Suprapubic skin (tissue), 4 donors: Measurements from ENCODE around the gene SLC10A6. TPM values are rescaled to one million over a fixed set of nuclear protein-coding genes. Genes with fewer than 3 reads are reported as not detected.

Source experiments
- DNase-seq, 2 donors: peaks; one replicate each; pipeline ENCODE4 v3.0.0-alpha.2; 2019; ENCODE audit warnings: low spot score in 2 of 2
- H3K27ac ChIP-seq: fragments of 200-600 bp; sonication (generic); one replicate; pipeline ENCODE4 v1.5.1; 2019
- H3K27me3 ChIP-seq: fragments of 200-600 bp; sonication (generic); one replicate; pipeline ENCODE4 v1.5.1; 2019
- H3K36me3 ChIP-seq: fragments of 200-600 bp; sonication (generic); one replicate; pipeline ENCODE4 v1.5.1; 2019
- H3K4me1 ChIP-seq: fragments of 200-600 bp; sonication (generic); one replicate; pipeline ENCODE4 v1.5.1; 2019
- H3K4me3 ChIP-seq: fragments of 200-600 bp; sonication (generic); one replicate; pipeline ENCODE4 v1.5.1; 2019; ENCODE audit warnings: mild to moderate bottlenecking
- H3K9me3 ChIP-seq: fragments of 200-600 bp; sonication (generic); one replicate; pipeline ENCODE4 v1.5.1; 2019
- CTCF ChIP-seq, 2 donors: fragments of 200-600 bp in 1 of 2; fragments of 450-650 bp in 1 of 2; sonication (generic) in 1 of 2; IDR thresholded peaks; one replicate each; pipeline ENCODE4 v1.5.1; 2016 to 2019; ENCODE audit warnings: antibody characterized with exemption in 2 of 2, mild to moderate bottlenecking in 1 of 2, moderate library complexity in 1 of 2
- EP300 ChIP-seq: sonication (generic); formaldehyde crosslinking; IDR thresholded peaks from one replicate; pipeline ENCODE4 v1.6.1; 2017; ENCODE audit warnings: antibody characterized with exemption
- POLR2A ChIP-seq, 2 donors: fragments of 450-650 bp; IDR thresholded peaks; one replicate each; pipeline ENCODE4 v1.6.1; 2017; ENCODE audit warnings: antibody characterized with exemption in 2 of 2, mild to moderate bottlenecking in 2 of 2, moderate library complexity in 2 of 2
- POLR2AphosphoS5 ChIP-seq, 3 donors: sonication (generic); formaldehyde crosslinking; IDR thresholded peaks; one replicate each; pipeline ENCODE4 v1.6.1; 2017; ENCODE audit warnings: antibody characterized with exemption in 3 of 3
- WGBS: methylation state at CpG from one replicate; pipeline ENCODE4 v1.1.5; 2018; 5-methylcytosine and 5-hydroxymethylcytosine counted together
- total RNA-seq, 4 donors: library from RNA; depleted of rRNA; stranded (reverse); fragments of >200 nt; gene quantifications; one replicate each; pipeline ENCODE4 v1.1.0, GENCODE V29; 2016

SLC10A6 gene
- total RNA-seq, 4 donors from 2014 or later: 60.7 to 113 (median 98.3) TPM

GRCh38 chr4:86815653-86816052 is 33.5 kb downstream of the SLC10A6 start:
- 85% methylated on average over 1 of the region's 1 CpG for WGBS
- Histone ChIP-seq H3K9me3 (peaks cover 4% of the 10 kb centered on the region), H3K4me1 (peaks cover 20% of the 10 kb centered on the region), H3K4me3 (no peak overlapping the region), H3K27ac (peak overlapping the region; percentile 84), H3K27me3 (no peaks in the 10 kb centered on the region), H3K36me3 (peaks cover 34% of the 10 kb centered on the region)
- no peak for TF ChIP-seq EP300
- TF ChIP-seq POLR2AphosphoS5 (IDR thresholded peaks at IDR 0.05): no peak
- no peak for TF ChIP-seq POLR2A (IDR thresholded peaks at IDR 0.05)
- no peak for TF ChIP-seq CTCF (IDR thresholded peaks at IDR 0.05)
- no peak for DNase-seq

- no peak overlapping the region for H3K4me3 ChIP-seq
Observed at GRCh38 chr4:86810847-86811246, 38.3 kb downstream of the SLC10A6 start.

GRCh38 chr4:86809809-86810208 is 39.4 kb downstream of the SLC10A6 start:
- Histone ChIP-seq H3K4me3 (no peak overlapping the region), H3K27ac (no peak overlapping the region), H3K9me3 (no peaks in the 10 kb centered on the region), H3K36me3 (peaks cover 44% of the 10 kb centered on the region), H3K27me3 (no peaks in the 10 kb centered on the region), H3K4me1 (no peaks in the 10 kb centered on the region)
- WGBS: 82% methylated on average over 3 of the region's 3 CpGs
- no peak for DNase-seq
- TF ChIP-seq POLR2AphosphoS5 (IDR thresholded peaks at IDR 0.05) (no peak), CTCF (IDR thresholded peaks at IDR 0.05) (no peak), EP300 (no peak), POLR2A (IDR thresholded peaks at IDR 0.05) (no peak)

More at GRCh38 chr4:86810847-86811246, 38.3 kb downstream of the SLC10A6 start:
- no peak for TF ChIP-seq EP300
- H3K27ac ChIP-seq: no peak overlapping the region
- peaks cover 4% of the 10 kb centered on the region for H3K9me3 ChIP-seq
- peaks cover 53% of the 10 kb centered on the region for H3K36me3 ChIP-seq
- peaks cover 2% of the 10 kb centered on the region for H3K4me1 ChIP-seq
- 87% methylated on average over 3 of the region's 3 CpGs for WGBS
- no peaks in the 10 kb centered on the region for H3K27me3 ChIP-seq
- no peak for DNase-seq

GRCh38 chr4:86791126-86791525 is 58.1 kb downstream of the SLC10A6 start:
- Histone ChIP-seq H3K9me3 (peaks cover 3% of the 10 kb centered on the region), H3K4me1 (no peaks in the 10 kb centered on the region), H3K27ac (no peak overlapping the region), H3K27me3 (no peaks in the 10 kb centered on the region), H3K4me3 (no peak overlapping the region), H3K36me3 (peaks cover 43% of the 10 kb centered on the region)
- no peak for DNase-seq
- TF ChIP-seq CTCF (IDR thresholded peaks at IDR 0.05) (no peak), POLR2AphosphoS5 (IDR thresholded peaks at IDR 0.05) (no peak), POLR2A (IDR thresholded peaks at IDR 0.05) (no peak), EP300 (no peak)
- WGBS: 89% methylated on average over 3 of the region's 8 CpGs

- 93% methylated on average over 2 of the region's 2 CpGs for WGBS
- Histone ChIP-seq H3K27ac (no peak overlapping the region), H3K9me3 (no peaks in the 10 kb centered on the region), H3K27me3 (no peaks in the 10 kb centered on the region), H3K36me3 (peaks cover 54% of the 10 kb centered on the region), H3K4me1 (no peaks in the 10 kb centered on the region), H3K4me3 (no peak overlapping the region)
- DNase-seq: no peak
- TF ChIP-seq POLR2AphosphoS5 (IDR thresholded peaks at IDR 0.05) (no peak), EP300 (no peak), CTCF (IDR thresholded peaks at IDR 0.05) (no peak), POLR2A (IDR thresholded peaks at IDR 0.05) (no peak)
Observed at GRCh38 chr4:86788826-86789225, 60.4 kb downstream of the SLC10A6 start.

- Histone ChIP-seq H3K9me3 (no peaks in the 10 kb centered on the region), H3K27ac (no peak overlapping the region)
- 94% methylated on average over 4 of the region's 4 CpGs for WGBS
Observed at GRCh38 chr4:86778175-86778574, 71.0 kb downstream of the SLC10A6 start.

More at GRCh38 chr4:86778175-86778574, 71.0 kb downstream of the SLC10A6 start:
- TF ChIP-seq POLR2AphosphoS5 (IDR thresholded peaks at IDR 0.05) (no peak), EP300 (no peak), POLR2A (IDR thresholded peaks at IDR 0.05) (no peak), CTCF (IDR thresholded peaks at IDR 0.05) (no peak)
- Histone ChIP-seq H3K4me3 (no peak overlapping the region), H3K36me3 (peaks cover 39% of the 10 kb centered on the region), H3K27me3 (no peaks in the 10 kb centered on the region), H3K4me1 (no peaks in the 10 kb centered on the region)
- DNase-seq: no peak
